ENCODE measurements around the gene CALML4. TPM values are rescaled to one million over a fixed set of nuclear protein-coding genes. Genes with fewer than 3 reads are reported as not detected.

Gene CALML4
- total RNA-seq, 2 experiments from 2014 or later = 28.7 to 32.5 TPM

DNA sequence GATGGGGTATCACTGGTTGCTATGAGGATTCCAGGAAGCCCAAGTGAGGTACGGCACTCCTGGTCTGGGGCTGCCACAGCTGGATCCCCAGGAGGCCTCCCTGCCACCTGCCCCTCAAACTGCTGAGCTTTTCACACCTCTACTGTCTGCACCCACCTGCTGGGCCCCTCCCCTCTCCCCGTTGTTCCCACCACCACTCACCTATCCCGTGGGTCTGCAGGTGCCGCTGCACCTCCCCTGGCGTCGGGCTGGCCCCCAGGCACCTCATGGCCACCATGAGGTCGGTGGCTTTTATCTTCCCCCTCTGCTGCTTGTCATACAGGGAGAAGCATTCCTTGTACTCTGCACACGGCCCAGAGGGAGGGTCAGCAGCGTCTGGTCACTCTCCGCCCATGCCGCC lies 5.8 kb downstream of the CALML4 start:
- H3K27ac ChIP-seq (ENCODE audit: low read depth, low read length, poor library complexity, severe bottlenecking) = no peak overlapping the region
- H3K79me2 ChIP-seq (ENCODE audit: insufficient read depth, low read depth, low read length) = peaks cover 9% of the 10 kb centered on the region; the same call in 1 of the 2 replicates
- H4K20me1 ChIP-seq (ENCODE audit: insufficient read depth, low read length) = no peaks in the 10 kb centered on the region
- H2AFZ ChIP-seq (ENCODE audit: low read length) = no peak overlapping the region
- DNase-seq (ENCODE audit: low spot score) = no peak
- TF ChIP-seq, protein P1, sequence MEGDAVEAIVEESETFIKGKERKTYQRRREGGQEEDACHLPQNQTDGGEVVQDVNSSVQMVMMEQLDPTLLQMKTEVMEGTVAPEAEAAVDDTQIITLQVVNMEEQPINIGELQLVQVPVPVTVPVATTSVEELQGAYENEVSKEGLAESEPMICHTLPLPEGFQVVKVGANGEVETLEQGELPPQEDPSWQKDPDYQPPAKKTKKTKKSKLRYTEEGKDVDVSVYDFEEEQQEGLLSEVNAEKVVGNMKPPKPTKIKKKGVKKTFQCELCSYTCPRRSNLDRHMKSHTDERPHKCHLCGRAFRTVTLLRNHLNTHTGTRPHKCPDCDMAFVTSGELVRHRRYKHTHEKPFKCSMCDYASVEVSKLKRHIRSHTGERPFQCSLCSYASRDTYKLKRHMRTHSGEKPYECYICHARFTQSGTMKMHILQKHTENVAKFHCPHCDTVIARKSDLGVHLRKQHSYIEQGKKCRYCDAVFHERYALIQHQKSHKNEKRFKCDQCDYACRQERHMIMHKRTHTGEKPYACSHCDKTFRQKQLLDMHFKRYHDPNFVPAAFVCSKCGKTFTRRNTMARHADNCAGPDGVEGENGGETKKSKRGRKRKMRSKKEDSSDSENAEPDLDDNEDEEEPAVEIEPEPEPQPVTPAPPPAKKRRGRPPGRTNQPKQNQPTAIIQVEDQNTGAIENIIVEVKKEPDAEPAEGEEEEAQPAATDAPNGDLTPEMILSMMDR (conservative IDR thresholded peaks at IDR 0.05; ENCODE audit: low read length) = no peak
- no peak for TF ChIP-seq EZH2phosphoT487 (IDR thresholded peaks at IDR 0.05; ENCODE audit: borderline replicate concordance, low read depth, low read length)
- intact Hi-C loops (cut with micrococcal nuclease; ENCODE audit: unreplicated experiment) = no loop called here
- H3K4me3 ChIP-seq (ENCODE audit: low read depth, low read length, poor library complexity, severe bottlenecking) = no peak overlapping the region
- peaks cover 35% of the 10 kb centered on the region; the same call in 1 of the 2 replicates for H3K36me3 ChIP-seq (ENCODE audit: insufficient read depth, low read length)
- no peaks in the 10 kb centered on the region for H3K9me3 ChIP-seq (ENCODE audit: low read length)
- no peaks in the 10 kb centered on the region for H3K9me2 ChIP-seq (ENCODE audit: insufficient read depth, low read length)
- POLR2A ChIA-PET = no interaction called here
- CTCF ChIA-PET (ENCODE audit: unreplicated experiment) = interaction anchor here (0.6 kb wide), 1 partner anchor 356 kb away, joined by 3 read pairs; no protein-coding TSS in a partner anchor
- no TSS peak for BruUV-seq (replicated peaks)
- H3K4me1 ChIP-seq (ENCODE audit: insufficient read depth, low read length, poor library complexity, severe bottlenecking) = no peaks in the 10 kb centered on the region
- H3K4me2 ChIP-seq (ENCODE audit: low read length) = no peak overlapping the region

DNA sequence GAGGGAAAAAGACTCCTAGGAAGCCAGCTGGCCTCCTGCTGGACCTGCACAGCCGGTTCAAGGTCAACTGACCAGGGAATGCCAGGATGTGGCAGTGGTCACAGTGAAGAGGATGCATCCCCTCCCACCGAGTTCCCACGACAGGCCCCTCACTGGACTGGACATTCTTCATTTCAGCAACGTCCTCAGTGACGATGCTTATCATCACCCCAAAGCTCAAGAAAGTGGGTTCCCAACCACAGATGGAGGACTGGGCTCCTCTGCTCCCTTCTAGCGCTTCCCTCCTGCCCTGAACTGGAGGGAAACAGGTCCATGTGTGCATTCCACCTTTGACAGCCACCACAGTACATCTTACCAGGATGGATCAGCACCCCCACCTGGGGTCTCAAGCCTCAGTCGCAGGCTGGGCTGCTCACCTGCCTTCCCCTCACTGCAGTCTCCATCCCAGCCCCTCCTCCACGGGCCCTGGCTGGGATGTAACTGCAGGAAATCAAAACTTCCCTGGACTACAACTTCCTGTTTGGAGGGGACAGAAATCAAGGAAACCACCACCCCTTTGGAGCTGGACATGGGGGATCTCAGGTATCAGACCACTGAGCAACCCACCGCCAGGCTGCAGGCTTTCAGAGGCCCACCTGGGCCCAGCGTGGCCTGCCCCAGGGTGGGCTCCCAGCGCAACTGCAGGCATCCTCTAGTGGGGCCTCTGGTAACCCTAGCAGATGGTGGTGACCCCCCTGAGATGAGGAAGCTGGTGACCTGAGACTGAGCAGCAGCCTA lies 7.3 kb downstream of the CALML4 start:
- TF ChIP-seq, protein P1 (conservative IDR thresholded peaks at IDR 0.05; ENCODE audit: low read length) = no peak
- no peak for TF ChIP-seq EZH2phosphoT487 (IDR thresholded peaks at IDR 0.05; ENCODE audit: borderline replicate concordance, low read depth, low read length)
- H3K9me2 ChIP-seq (ENCODE audit: insufficient read depth, low read length) = no peaks in the 10 kb centered on the region
- H3K9me3 ChIP-seq (ENCODE audit: low read length) = no peaks in the 10 kb centered on the region
- CTCF ChIA-PET (ENCODE audit: unreplicated experiment) = no interaction called here
- POLR2A ChIA-PET = no interaction called here
- H3K27ac ChIP-seq (ENCODE audit: low read depth, low read length, poor library complexity, severe bottlenecking) = no peak overlapping the region
- H4K20me1 ChIP-seq (ENCODE audit: insufficient read depth, low read length) = no peaks in the 10 kb centered on the region
- BruUV-seq (replicated peaks) = no TSS peak
- peaks cover 9% of the 10 kb centered on the region; the same call in 1 of the 2 replicates for H3K79me2 ChIP-seq (ENCODE audit: insufficient read depth, low read depth, low read length)
- no peak overlapping the region for H3K4me3 ChIP-seq (ENCODE audit: low read depth, low read length, poor library complexity, severe bottlenecking)
- intact Hi-C loops (cut with micrococcal nuclease; ENCODE audit: unreplicated experiment) = no loop called here
- H3K4me1 ChIP-seq (ENCODE audit: insufficient read depth, low read length, poor library complexity, severe bottlenecking) = no peaks in the 10 kb centered on the region
- H3K36me3 ChIP-seq (ENCODE audit: insufficient read depth, low read length) = peaks cover 45% of the 10 kb centered on the region
- no peak overlapping the region for H3K4me2 ChIP-seq (ENCODE audit: low read length)
- H2AFZ ChIP-seq (ENCODE audit: low read length) = no peak overlapping the region
- no peak for DNase-seq (ENCODE audit: low spot score)

DNA sequence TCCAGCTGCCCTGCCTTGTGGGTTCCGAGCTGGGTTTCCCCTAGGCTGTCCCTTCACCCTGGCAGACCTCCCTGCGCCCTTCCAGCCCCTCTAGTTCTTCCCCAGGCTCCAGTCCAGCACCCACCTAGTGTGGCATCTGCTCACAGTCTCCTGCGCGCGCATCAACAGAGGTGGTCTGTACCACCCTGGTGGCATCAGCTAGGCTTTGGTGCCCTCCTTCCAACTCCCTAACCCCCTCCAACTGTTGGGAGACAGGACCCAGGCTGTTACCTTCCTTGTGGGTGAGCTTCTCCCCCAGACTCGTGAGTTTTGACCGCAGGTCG lies 8.0 kb downstream of the CALML4 start:
- H4K20me1 ChIP-seq (ENCODE audit: insufficient read depth, low read length) = no peaks in the 10 kb centered on the region
- BruUV-seq (replicated peaks) = no TSS peak
- intact Hi-C loops (cut with micrococcal nuclease; ENCODE audit: unreplicated experiment) = no loop called here
- peaks cover 52% of the 10 kb centered on the region for H3K36me3 ChIP-seq (ENCODE audit: insufficient read depth, low read length)
- no peaks in the 10 kb centered on the region for H3K9me2 ChIP-seq (ENCODE audit: insufficient read depth, low read length)
- no peak overlapping the region for H3K4me2 ChIP-seq (ENCODE audit: low read length)
- POLR2A ChIA-PET = no interaction called here
- no peaks in the 10 kb centered on the region for H3K9me3 ChIP-seq (ENCODE audit: low read length)
- H3K27ac ChIP-seq (ENCODE audit: low read depth, low read length, poor library complexity, severe bottlenecking) = no peak overlapping the region
- CTCF ChIA-PET (ENCODE audit: unreplicated experiment) = no interaction called here
- H3K4me1 ChIP-seq (ENCODE audit: insufficient read depth, low read length, poor library complexity, severe bottlenecking) = peaks cover 5% of the 10 kb centered on the region
- no peak overlapping the region for H2AFZ ChIP-seq (ENCODE audit: low read length)
- H3K79me2 ChIP-seq (ENCODE audit: insufficient read depth, low read depth, low read length) = peaks cover 7% of the 10 kb centered on the region; the same call in 1 of the 2 replicates
- TF ChIP-seq, protein P1 (conservative IDR thresholded peaks at IDR 0.05; ENCODE audit: low read length) = no peak
- TF ChIP-seq EZH2phosphoT487 (IDR thresholded peaks at IDR 0.05; ENCODE audit: borderline replicate concordance, low read depth, low read length) = no peak
- H3K4me3 ChIP-seq (ENCODE audit: low read depth, low read length, poor library complexity, severe bottlenecking) = no peak overlapping the region
- DNase-seq (ENCODE audit: low spot score) = no peak

All from OCI-LY7 (cell line).